Endothelial cell of umbilical vein (primary cell): Measurements from ENCODE around the gene CXCL10.

Experiments used
- EZH2 ChIP-seq: IDR thresholded peaks from 2 replicates; pipeline ENCODE4 v1.6.1; 2012; ENCODE audit warnings: borderline replicate concordance, low read depth, mild to moderate bottlenecking, moderate library complexity, low read length, inconsistent platforms; ENCODE audit not compliant: severe bottlenecking
- FOS ChIP-seq: IDR thresholded peaks from 2 replicates; pipeline ENCODE4 v1.6.1; 2011; ENCODE audit warnings: mild to moderate bottlenecking, low read length, moderate library complexity, borderline replicate concordance; ENCODE audit not compliant: insufficient read depth
- MYC ChIP-seq: IDR thresholded peaks from one replicate; pipeline ENCODE4 v1.6.1; 2011; ENCODE audit warnings: mild to moderate bottlenecking, low read depth, low read length
- POLR2A ChIP-seq: IDR thresholded peaks from 2 replicates; pipeline ENCODE4 v1.6.1; 2012; ENCODE audit warnings: low read depth, mild to moderate bottlenecking, control low read depth, low read length
- POLR2AphosphoS5 ChIP-seq: IDR thresholded peaks from 2 replicates; pipeline ENCODE4 v1.6.1; 2012; ENCODE audit warnings: low read depth, mild to moderate bottlenecking, control low read depth, low read length, moderate library complexity; ENCODE audit not compliant: insufficient read depth
- TF ChIP-seq, protein P1 (sequence below), 2 donors: IDR thresholded peaks; 1 replicate in 1 of 2; 2 replicates in 1 of 2; pipeline ENCODE4 v1.5.1; 2011; ENCODE audit warnings: low read length in 2 of 2, mild to moderate bottlenecking in 2 of 2, moderate library complexity in 2 of 2, control low read depth in 1 of 2, inconsistent platforms in 1 of 2, low read depth in 1 of 2; ENCODE audit not compliant: insufficient read depth in 1 of 2; ENCODE audit errors: extremely low read depth in 1 of 2
- TF ChIP-seq, protein P2 (sequence below): IDR thresholded peaks from 2 replicates; pipeline ENCODE4 v1.6.1; 2011; ENCODE audit not compliant: insufficient read depth, insufficient read length

DNA sequence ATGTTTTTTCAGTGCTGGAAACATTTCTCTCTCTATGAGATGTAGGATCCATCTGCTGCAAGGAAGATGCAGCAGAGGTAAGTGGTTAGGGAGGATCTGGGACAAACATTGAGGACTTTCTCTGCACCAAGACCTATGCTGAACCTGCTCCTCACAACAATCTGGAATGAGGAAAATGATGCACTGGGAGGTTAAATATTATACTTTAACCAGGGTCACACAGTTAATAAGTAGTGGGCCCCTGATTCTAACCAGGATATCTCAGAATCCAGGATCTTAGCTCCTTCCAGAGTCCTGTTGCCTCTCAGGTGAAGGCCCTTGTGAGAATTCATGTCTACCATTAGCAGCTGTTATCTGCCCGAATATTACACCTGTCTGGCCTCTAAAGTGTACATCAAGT, 23.0 kb downstream of the CXCL10 start:
- TF ChIP-seq EZH2 (no peak), MYC (no peak), POLR2A (no peak), FOS (no peak), POLR2AphosphoS5 (no peak)
- TF ChIP-seq, protein P1, sequence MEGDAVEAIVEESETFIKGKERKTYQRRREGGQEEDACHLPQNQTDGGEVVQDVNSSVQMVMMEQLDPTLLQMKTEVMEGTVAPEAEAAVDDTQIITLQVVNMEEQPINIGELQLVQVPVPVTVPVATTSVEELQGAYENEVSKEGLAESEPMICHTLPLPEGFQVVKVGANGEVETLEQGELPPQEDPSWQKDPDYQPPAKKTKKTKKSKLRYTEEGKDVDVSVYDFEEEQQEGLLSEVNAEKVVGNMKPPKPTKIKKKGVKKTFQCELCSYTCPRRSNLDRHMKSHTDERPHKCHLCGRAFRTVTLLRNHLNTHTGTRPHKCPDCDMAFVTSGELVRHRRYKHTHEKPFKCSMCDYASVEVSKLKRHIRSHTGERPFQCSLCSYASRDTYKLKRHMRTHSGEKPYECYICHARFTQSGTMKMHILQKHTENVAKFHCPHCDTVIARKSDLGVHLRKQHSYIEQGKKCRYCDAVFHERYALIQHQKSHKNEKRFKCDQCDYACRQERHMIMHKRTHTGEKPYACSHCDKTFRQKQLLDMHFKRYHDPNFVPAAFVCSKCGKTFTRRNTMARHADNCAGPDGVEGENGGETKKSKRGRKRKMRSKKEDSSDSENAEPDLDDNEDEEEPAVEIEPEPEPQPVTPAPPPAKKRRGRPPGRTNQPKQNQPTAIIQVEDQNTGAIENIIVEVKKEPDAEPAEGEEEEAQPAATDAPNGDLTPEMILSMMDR (IDR thresholded peaks at IDR 0.05; ENCODE audit: extremely low read depth in 1 of 2, insufficient read depth in 1 of 2, low read depth in 1 of 2, low read length in 2 of 2), result no peak
- TF ChIP-seq, protein P2, sequence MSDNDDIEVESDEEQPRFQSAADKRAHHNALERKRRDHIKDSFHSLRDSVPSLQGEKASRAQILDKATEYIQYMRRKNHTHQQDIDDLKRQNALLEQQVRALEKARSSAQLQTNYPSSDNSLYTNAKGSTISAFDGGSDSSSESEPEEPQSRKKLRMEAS, result no peak
